OCI-M1 (cell line): ENCODE results near the gene VSIG10L.

Source experiments
- DNase-seq: peaks from one replicate; lab custom pipeline; 2025; lab: John Stamatoyannopoulos, UW

Gene VSIG10L

GRCh38 chr19:51338563-51339312, 3.2 kb downstream of the VSIG10L start:
- DNase-seq, result peak; percentile 92

GRCh38 chr19:51337861-51338562, 3.9 kb downstream of the VSIG10L start:
- no peak for DNase-seq

DNA sequence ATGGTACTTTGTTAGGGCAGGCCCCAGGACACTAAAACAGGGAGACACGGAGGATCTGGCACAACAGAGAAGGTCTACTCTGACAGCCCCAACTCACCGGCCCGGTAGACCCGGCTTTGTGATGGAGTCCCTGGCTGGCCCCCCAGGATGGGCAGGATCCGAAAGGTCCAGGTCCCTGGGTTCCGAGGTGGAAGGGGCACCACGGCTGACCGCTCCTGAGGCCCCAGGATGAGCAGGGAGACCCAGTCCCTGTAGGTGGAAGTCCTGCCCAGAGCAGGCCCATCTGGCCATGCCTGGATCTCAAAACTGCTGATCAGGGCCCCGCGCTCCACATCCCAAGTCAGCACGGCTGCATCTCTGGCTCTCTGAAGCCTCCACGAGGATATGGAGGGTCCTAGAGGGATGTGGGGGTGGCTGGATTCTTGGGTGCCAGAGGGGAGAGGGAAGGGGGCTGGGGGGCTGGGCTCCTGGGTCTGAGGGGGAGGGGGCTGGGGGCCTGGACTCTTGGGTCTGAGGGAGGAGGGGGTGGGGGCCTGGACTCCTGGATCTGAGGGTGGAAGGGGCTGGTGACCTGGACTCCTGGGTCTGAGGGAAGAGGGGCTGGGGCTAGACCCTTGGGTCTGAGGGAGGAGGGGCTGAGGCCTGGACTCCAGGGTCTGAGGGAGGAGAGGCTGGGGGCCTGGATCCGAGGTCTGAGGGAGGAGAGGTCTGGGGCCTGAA, 4.6 kb downstream of the VSIG10L start:
- DNase-seq, result no peak

- no peak for DNase-seq
These were observed 8.0 kb downstream of the VSIG10L start for GRCh38 chr19:51333836-51334460.

DNA sequence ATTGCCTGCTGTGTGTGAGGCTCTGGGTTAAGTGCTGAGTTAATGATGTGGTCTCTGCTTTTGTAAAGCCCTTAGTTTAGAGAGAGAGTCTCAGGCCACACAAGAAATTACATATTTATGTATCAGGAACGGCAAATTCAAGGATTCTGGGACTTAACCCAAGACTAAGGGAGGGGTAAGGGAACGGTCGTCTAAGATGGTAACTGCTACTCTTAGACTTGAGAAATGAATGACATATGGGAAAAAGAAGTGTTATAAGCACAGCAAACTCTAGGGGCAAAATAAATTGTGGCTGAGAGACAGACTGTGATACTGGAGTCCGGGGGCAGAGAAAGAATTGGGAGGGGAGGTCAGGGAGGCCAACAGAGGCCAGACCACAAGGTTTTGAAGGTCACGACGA, 10.2 kb downstream of the VSIG10L start:
- DNase-seq, result no peak

GRCh38 chr19:51331193-51331592, 10.7 kb downstream of the VSIG10L start:
- DNase-seq, result no peak

- no peak for DNase-seq
These were observed 11.6 kb downstream of the VSIG10L start for GRCh38 chr19:51330366-51330765.

DNA sequence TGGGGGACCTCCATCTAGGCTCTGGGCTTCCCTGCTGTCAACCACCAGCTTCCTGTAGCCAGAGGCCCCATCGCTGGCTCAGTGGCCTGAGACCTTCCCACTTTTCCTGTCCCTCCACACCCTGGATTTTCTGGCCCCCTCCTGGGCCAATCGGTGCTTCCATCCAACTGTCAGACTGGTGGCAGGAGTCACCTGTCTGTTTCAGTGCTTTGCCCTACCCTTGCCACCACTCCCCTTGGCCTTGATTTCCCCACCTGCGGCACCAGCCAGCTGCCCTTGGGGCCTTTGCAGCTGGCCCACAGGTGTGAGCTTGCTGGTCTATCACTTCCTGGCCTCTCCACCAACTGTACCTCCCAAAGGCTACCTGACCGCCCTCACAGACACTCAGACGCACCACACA, 12.5 kb downstream of the VSIG10L start:
- no peak for DNase-seq

GRCh38 chr19:51327066-51328001, 14.6 kb downstream of the VSIG10L start:
- DNase-seq, result peak; percentile 87

GRCh38 chr19:51326216-51327065, 15.5 kb downstream of the VSIG10L start:
- no peak for DNase-seq

DNA sequence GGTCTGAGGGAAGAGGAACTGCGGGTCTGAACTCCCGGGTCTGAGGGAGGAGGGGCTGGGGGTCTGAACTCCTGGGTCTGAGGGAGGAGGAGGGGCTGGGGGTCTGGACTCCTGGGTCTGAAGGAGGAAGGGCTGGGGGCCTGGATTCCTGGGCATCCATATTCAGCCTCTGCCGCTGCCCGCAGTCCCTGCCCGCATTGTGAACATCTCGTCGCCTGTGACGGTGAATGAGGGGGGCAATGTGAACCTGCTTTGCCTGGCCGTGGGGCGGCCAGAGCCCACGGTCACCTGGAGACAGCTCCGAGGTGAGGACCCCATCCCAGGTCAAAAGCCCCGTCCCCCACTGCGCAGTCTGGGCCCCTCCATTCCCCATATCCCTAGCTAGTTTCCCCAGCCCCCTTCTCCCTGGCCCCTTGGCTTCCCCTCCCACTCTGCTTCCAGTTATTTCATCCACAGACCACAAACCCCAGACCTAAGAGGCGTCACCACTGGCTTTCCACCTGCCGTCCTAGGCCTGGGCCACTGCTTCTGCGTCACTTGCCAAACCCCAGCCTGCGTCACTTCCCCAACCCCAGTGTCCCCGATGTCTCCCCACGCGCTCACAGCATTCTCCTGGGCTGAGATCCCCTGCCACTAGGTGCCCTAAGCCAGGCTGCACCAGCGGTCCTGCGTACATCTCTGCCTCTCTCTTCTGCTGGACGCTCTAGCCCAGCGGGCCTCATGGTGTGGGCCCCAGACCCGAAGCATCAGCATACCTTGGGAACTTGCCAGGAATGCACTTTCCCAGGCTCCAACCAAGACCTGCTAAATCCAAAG, 16.6 kb downstream of the VSIG10L start:
- DNase-seq, result no peak

- DNase-seq, result no peak
These were observed 17.8 kb downstream of the VSIG10L start for GRCh38 chr19:51324167-51324481.

DNA sequence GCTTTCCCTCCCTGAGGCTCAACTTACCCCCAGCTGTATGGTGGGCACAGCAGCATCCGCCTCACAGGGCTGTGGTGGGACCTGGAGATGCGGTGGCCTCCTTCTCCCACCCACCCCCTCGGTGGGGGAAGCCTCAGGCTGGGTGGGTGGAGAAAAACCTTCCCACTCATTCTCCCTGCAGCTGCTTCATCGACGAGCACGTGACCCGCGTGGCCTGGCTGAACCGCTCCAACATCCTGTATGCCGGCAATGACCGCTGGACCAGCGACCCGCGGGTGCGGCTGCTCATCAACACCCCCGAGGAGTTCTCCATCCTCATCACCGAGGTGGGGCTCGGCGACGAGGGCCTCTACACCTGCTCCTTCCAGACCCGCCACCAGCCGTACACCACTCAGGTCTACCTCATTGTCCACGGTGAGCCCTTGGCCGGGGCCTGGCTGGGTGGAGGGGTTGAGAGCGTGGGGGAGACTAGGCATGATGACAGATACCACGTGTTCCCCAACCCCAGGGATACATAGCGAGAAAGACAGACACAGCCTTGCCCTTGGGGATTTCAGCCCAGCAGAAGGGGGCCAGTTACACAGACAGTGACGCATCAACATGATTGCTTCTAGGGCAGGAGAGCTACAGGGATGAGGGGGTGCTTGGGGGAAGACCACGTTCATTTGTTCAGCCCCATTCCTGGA, 18.3 kb downstream of the VSIG10L start:
- no peak for DNase-seq

DNA sequence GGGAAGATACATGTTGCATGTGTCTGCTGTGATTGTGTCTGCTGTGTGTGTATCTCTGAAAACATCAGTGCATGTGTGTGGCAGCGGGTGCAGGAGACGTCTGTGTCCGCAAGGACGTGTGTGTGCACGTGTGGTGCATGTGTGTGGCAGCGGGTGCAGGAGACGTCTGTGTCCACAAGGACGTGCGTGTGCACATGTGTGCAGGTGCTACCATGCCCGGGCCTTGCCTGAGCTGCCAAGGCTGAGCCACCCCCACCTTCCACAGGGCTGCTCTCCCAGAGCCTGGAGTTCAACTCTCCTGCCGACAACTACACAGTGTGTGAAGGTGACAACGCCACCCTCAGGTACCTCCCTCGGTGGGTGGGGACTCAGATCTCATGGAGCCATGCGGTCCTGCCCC, 20.1 kb downstream of the VSIG10L start:
- DNase-seq, result no peak

GRCh38 chr19:51320280-51320657, 21.7 kb downstream of the VSIG10L start:
- no peak for DNase-seq

GRCh38 chr19:51319649-51320279, 22.2 kb downstream of the VSIG10L start:
- no peak for DNase-seq

- no peak for DNase-seq
These were observed 23.0 kb downstream of the VSIG10L start for GRCh38 chr19:51318687-51319648.
